ENCODE data around the gene GALP. TPM values are rescaled to one million over a fixed set of nuclear protein-coding genes. Genes with fewer than 3 reads are reported as not detected.
"Not testable (repeated sequence)": the region's sequence is repeated elsewhere in the genome, so short reads cannot be mapped to it uniquely, and the experiment has no call there.

Gene GALP
- total RNA-seq (2014; rRNA removed; shearing (Covaris generic)) = 0.35 and 0.43 TPM in 2 replicates

GRCh38 chr19:56175861-56176307, at the start of gene GALP:
Gene GALP (plus strand): TSS chr19:56176008. CDS start chr19:56177109, 1,101 bp downstream.
- not testable (repeated sequence) for DNase-seq (ENCODE audit: low spot score)

- no peak for DNase-seq (ENCODE audit: low spot score)
These were observed 48.6 kb upstream of the GALP start for GRCh38 chr19:56126983-56127780.

DNA sequence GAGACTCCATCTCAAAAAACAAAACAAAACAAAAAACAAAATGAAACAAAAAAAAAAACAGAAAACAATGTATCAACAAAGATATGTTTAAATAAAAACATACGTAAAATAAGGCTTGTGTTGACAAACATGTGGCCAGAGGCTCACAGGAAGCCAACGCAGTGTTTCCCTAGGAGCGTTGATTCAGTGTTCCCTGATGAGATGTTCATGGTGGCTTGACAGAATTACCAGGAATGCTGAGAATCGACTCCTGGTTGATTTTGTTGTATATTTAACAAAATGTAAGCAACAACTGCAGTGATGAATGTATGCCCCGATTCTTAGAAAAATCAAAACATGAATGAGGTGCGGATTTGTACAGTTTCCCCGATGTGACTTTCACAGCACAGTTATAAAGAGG, 45.8 kb upstream of the GALP start:
- no peak for DNase-seq (ENCODE audit: low spot score)

DNA sequence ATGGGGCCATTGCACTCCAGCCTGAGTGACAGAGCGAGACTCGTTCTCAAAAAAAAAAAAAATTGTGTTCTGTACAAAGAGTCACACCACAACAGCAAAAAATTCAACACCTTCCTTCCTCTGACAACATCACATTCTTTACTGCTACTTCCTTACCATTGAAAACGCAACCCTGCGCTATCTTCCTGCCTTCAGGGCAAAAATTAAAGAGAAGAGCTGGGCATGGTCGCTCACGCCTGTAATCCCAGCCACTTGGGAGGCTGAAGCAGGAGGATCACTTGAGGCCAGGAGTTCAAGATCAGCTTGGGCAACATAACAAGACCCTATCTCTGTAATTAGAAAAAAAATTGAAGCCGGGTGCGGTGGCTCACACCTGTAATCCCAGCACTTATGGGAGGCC, 44.2 kb upstream of the GALP start:
- DNase-seq (ENCODE audit: low spot score) = no peak

GRCh38 chr19:56132316-56132822, 43.4 kb upstream of the GALP start:
- no peak for DNase-seq (ENCODE audit: low spot score)

DNA sequence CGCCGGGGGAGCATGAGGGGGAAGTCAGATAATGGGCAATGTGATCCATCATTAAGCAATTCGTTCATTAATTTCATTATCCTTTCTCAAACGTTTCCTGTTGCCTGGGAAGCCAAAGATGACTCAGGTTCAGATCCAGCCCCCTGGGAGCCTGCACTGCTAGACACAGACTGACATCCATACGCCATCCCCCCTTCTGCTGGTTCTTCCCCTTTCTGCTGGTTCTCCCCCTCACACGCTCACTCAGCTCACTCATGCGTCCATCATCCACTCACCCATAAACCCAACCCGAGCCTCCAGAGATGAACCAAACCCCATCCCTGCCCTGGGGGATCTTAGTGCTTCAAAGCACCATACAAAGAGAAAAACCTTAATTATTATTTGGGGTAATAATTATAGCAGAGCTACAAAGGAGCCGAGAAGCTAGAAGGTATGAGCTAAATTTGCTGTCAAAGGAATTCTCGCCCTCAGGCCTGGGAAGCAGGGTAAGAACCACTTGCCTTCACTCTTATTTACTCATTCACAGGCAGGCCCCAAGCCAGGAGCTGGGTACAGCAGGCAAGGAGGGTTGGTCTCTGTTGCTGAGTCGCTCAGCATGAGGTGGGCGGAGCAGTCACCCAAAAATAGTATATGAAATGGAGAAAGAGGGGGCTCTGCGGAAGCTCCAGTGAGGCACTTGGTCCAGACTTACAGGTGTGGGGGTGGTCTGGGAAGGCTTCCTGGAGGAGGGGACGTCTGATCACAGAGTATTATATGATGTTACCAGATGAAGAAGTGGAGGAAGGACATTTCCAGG, 41.8 kb upstream of the GALP start:
- no peak for DNase-seq (ENCODE audit: low spot score)

DNA sequence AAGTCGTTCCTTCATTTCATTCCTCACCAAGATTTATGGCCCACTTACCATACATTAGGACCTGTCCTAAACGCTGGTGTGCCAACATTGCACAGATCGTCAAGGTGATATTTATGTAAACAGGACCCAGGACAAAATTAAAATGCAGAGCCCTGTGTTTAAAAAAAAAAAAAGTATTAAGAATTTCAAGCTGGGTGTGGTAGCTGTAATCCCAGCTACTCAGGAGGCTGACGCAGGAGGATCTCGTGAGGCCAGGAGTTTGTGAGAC, 41.2 kb upstream of the GALP start:
- DNase-seq (ENCODE audit: low spot score) = no peak

DNA sequence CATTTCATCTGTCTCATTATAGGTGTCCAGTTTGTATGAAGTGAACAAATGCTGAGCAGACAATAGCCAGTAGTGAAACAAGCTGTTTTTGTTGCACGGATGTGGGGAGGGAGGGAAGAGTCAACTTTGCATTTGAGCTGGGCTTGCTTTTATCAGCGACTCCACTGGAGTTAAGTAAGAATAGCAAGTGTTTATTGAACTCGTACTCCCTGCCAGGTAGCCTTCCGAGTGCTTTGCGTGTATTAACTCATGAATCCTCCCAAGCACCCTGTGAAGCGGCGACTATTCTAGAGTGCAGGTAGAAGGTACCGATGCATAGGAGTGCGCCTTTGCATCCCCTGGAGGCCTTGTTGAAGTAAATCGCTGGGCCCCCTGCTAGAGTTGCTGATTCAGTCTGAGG, 39.4 kb upstream of the GALP start:
- no peak for DNase-seq (ENCODE audit: low spot score)

DNA sequence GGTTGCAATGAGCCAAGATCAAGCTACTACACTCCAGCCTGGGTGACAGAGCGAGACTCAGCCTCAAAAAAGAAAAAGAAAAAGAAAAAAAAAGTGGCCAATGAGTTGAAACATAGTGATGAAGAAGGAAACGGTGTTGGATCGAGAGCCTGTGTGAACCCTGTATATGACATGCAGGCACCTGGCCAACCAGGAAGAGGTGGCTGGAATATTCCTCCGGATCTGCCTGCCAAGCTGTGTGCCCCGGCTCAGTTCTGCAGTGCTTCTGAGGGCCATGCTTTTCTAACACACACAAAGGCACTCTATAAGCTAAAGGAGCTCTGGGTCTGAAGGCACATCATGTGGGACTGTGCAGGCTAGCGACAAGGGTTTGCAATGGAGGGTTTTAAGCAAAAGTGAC, 38.4 kb upstream of the GALP start:
- DNase-seq (ENCODE audit: low spot score) = no peak

DNA sequence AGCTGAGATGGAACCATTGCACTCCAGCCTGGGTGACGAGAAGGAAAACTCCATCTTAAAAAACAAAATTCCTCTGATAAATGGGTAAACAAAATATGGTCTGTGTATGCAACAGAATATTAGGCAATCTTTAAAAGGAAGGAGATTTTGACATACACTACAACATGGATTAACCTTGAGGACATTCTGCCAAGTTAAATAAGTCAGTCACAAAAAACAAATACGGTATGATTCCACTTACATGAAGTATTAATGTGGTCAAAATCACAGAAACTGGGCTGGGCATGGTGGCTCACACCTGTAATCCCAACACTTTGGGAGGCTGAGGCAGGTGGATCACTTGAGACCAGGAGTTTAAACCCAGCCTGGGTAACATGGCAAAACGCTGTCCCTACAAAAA, 37.7 kb upstream of the GALP start:
- DNase-seq (ENCODE audit: low spot score) = no peak

- no peak for DNase-seq (ENCODE audit: low spot score)
These were observed 35.8 kb upstream of the GALP start for GRCh38 chr19:56139847-56140582.

DNA sequence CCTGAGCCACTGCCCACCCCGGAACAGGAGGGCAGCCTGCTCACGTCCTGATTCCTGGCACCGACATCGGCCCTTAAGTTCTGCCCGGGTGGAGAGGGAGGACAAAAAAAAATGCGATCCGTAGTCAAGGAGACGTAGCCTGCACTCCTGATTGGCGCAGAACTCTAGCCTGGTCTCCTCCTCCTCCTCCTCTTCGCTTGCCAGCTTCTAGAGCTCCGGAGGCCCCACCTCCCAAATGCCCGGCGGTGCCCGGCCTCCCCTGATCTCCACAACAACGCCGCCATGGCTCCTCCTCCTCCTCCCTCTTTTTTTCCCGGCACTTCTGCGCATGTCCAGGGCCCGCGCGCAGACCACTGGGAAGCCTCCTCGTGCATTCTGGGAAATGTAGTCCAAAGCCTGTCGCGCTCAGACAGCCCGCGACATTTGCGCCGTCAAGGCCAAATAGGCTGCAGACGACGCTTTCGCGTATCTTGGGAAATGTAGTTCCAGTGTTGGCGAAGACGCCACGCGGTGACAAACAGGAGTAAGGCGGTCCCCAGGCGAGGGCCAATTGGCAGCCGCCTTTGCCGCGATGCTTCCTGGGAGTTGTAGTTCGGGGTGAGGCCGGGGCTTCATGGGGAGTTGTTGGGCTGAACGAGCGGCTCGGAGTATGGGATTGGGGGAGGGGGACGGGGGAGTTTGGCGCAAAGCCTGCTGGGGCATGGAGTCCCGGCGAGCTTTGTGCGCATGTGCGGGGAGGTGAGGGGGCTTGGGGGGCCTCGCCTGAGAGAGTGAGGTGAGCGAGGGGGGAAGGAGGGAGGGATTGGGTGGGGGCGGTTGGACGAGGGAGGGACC, 35.0 kb upstream of the GALP start, which contains the start of gene ZNF444:
ZNF444 (plus strand) TSS at position 705 of the 834 bp plus-strand sequence. CDS start 5,625 bp downstream, outside the sequence.
- DNase-seq (ENCODE audit: low spot score) = peak; percentile 100

DNA sequence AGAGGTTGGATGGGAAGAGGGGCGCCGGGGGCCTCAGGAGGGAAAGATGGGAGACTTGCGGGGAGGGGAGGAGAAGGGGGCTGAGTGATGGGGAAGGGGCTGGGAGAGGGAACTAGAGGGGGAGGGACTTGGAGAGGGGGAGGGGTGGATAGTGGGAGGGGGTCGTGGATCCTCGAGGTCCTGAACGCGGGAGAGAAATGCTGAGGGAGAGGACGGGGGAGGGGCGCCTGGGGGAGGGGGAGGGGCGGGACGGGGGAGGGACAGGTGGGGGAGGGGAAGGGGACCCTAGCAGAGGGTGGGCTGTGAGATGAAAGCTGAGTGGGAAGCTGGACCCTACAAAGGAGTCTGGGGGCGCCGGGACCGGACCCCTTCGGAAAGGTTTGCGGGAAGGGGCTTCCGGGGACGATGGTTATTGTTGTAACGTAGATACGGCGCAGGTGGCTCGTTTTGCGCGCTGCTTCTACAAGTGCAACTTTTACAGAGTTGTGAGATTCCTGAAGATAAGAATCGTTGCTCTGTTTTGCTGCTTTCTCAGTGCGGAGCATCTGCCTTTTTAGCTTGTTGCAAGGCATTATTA, 34.3 kb upstream of the GALP start:
- no peak for DNase-seq (ENCODE audit: low spot score)

- DNase-seq (ENCODE audit: low spot score) = no peak
These were observed 33.6 kb upstream of the GALP start for GRCh38 chr19:56142087-56142787.

DNA sequence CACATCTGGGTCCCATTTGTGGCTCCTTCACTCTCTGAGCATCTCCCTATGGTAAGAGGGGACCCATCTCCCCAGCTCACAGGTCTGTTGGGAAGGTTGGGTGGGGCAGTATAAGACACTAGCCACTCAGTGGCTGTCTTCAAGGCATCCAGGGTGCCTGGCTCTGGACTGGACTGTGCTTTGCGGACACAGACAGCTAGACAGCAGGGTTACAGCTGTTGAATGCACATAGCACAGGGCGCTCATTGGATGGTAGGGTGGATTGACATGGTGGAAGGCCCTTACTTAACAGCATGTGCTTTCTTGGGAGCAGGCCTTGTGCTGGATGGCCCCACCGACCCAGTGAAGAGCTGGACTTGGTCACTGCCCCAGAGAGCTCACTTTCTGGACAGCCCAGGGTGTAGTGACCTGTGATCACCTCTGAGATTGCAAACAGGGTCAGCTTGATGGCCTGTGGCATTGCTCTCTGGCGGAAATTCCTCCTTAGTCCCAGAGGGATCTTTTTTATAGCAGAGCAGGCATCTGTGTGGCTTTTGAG, 32.8 kb upstream of the GALP start:
- DNase-seq (ENCODE audit: low spot score) = no peak

DNA sequence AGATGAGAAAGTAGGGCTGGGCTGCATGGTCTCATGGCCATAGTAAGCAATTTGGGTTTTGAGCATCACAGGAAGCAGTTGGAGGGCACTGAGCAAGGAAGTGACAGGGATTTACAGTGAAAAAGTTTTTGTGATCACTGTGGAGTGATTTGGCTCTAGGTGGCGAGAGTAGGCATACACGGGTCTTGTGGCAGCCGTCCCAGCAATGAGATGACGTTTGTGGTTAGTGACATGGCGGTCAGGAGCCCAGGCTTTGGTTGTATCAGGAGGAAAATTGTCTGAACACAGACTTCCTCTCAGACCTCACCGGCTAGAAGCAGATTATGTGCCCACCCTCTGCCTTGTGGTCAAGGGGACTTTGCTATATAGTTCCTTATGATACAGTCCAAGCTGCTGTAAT, 31.4 kb upstream of the GALP start:
- peak; percentile 64 for DNase-seq (ENCODE audit: low spot score)

GRCh38 chr19:56144831-56145230, 31.0 kb upstream of the GALP start:
- DNase-seq (ENCODE audit: low spot score) = no peak

DNA sequence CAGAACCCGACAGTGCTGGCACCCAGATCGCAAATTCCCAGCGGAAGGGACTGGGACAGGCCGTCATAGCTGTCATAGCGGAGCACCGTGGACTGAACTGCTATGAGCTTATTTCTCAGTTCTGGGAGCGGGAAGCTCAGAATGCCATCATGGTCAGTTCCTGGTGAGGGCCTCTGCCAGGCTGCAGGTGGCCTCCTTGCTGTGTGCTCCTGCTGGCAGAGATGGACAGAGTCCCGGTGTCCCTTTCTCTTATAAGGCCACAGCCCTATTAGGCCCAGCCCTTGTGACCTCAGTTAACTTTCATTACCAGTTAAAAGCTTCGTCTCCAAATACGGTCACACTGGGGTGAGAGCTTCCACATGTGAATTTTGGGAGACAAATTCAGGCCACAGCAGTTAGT, 30.1 kb upstream of the GALP start:
- DNase-seq (ENCODE audit: low spot score) = no peak

DNA sequence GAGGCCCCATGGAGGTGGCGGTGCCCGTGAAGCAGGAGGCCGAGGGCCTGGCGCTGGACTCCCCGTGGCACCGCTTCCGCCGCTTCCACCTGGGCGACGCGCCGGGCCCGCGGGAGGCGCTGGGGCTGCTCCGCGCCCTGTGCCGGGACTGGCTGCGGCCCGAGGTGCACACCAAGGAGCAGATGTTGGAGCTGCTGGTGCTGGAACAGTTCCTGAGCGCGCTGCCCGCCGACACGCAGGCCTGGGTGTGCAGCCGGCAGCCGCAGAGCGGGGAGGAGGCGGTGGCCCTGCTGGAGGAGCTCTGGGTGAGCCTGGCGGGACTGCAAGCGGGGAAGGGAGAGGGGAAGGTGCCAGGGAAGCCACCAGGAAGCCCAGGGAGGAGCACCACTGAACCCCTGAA, 28.9 kb upstream of the GALP start:
- DNase-seq (ENCODE audit: low spot score) = no peak

DNA sequence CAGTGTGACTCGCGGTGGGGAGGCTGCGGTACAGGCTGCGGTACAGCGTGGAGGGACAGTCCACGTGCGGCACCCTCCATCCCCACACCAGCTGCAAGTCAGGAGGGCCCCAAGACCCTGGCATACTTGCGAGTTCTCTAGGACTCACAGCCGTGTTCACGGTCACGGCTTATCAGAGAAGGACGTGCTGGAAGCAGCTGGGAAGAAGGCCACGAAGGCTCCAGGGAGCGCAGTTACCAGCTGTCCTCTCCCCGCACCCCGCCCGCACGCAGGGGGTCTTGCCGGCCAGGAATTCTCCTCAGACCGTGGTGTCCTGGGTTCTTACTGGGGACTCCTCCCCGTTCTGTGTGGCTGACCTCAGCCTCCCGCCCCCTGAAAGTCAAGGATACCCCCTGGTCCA, 28.5 kb upstream of the GALP start:
- DNase-seq (ENCODE audit: low spot score) = no peak
